LNCaP clone FGC (cell line): ENCODE results near the gene TBCCD1.

ENCODE experiments used
- DNase-seq: peaks from one replicate; pipeline ENCODE4 v3.0.0-alpha.2; 2011; ENCODE audit warnings: low read depth
- H3K4me3 ChIP-seq: 2 replicates; pipeline ENCODE4 v1.5.1; 2011; ENCODE audit warnings: mild to moderate bottlenecking, low read depth, low read length, control low read depth
- TF ChIP-seq, protein P1 (sequence below): IDR thresholded peaks from 2 replicates; pipeline ENCODE4 v1.5.1; 2012; ENCODE audit warnings: mild to moderate bottlenecking; ENCODE audit not compliant: control insufficient read depth, insufficient read depth; ENCODE audit errors: extremely low read depth

TBCCD1 gene

DNA sequence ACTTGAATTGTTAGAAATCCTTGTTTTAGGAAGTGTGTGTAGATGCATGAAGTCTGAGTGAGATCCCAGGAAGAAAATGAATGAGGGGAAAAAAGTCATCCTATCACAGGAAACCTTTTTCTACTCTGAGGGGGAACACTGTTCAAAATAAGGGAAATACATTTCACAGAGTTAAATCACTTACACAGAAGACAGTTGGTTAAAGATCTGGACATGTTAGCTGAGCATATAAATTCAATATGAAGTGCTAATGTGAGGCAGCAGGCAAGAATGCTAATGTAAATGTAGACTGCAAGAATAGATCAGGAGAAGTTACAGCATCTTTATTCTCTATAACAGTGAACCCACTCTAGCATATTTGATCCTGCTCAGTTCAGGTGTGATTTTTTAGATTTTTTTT, 2.6 kb downstream of the TBCCD1 start:
- H3K4me3 ChIP-seq, result no peak overlapping the region
- no peak for DNase-seq
- TF ChIP-seq, protein P1, sequence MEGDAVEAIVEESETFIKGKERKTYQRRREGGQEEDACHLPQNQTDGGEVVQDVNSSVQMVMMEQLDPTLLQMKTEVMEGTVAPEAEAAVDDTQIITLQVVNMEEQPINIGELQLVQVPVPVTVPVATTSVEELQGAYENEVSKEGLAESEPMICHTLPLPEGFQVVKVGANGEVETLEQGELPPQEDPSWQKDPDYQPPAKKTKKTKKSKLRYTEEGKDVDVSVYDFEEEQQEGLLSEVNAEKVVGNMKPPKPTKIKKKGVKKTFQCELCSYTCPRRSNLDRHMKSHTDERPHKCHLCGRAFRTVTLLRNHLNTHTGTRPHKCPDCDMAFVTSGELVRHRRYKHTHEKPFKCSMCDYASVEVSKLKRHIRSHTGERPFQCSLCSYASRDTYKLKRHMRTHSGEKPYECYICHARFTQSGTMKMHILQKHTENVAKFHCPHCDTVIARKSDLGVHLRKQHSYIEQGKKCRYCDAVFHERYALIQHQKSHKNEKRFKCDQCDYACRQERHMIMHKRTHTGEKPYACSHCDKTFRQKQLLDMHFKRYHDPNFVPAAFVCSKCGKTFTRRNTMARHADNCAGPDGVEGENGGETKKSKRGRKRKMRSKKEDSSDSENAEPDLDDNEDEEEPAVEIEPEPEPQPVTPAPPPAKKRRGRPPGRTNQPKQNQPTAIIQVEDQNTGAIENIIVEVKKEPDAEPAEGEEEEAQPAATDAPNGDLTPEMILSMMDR, result no peak

DNA sequence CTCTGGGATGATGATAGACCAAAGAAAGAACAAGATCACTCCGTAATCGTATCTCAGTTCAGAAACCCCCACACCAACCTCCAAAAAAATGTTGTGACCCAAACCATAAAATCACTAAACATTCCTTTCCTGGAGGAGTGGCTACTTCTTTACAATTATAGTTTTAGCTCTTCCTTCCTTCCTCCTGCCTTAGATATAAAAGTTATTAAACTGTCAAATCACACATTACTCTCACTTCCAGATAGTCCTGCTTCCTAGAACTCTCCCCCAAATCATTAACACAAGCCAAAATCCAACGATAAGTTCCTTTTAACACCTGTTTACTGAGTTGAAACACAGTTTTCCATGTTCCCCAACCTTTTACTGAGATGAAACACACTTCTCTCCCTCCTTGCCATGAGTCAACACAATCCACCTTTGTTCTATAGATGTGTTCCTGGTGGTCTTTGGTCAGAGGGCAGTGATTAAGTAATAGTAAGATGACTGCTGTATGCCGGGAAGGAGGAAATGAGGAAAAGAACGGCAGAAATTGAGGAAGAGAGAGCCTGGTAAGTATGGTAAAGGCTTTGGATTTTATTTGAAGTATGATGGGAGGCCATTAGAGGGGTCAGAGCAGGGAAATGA, 14.6 kb downstream of the TBCCD1 start:
- TF ChIP-seq, protein P1, result no peak
- H3K4me3 ChIP-seq, result no peak overlapping the region
- no peak for DNase-seq

DNA sequence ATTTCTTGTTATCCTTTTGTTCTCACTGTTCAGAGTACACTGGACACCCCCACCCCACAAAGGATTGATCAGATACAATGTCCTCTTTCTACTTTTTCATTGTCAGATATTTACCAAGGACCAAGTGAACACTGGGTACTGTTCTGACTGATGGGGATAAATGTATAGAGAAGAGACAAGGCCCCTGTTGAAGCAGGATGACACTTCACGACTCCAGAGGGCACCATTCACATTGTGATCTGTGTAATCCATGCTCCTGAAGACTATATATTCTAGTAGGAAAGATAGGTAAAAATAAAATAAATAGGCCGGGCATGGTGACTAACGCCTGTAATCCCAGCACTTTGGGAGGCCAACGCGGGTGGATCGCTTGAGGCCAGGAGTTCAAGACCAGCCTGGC, 15.8 kb downstream of the TBCCD1 start:
- TF ChIP-seq, protein P1, result peak; percentile 10; the same call in 1 of the 2 replicates
- DNase-seq, result no peak
- H3K4me3 ChIP-seq, result no peak overlapping the region

DNA sequence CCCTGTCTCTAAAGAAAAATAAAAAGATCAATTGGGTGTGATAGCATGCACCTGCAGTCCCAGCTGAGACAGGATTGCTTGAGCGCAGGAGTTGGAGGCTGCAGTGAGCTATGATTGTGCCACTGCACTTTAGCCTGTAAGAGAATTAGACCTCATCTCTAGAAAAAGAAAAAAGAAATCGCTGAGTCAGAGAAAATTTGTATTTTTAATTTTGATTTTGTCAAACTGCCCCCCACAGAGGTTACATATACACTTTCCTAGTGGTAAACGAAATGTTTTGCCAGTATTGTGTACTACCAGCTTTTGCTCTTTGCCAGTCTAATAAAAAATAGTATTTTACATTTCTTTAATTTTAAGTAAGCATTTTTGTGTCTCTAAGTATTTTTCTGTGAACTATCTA, 17.6 kb downstream of the TBCCD1 start:
- H3K4me3 ChIP-seq, result no peak overlapping the region
- TF ChIP-seq, protein P1, result no peak

DNA sequence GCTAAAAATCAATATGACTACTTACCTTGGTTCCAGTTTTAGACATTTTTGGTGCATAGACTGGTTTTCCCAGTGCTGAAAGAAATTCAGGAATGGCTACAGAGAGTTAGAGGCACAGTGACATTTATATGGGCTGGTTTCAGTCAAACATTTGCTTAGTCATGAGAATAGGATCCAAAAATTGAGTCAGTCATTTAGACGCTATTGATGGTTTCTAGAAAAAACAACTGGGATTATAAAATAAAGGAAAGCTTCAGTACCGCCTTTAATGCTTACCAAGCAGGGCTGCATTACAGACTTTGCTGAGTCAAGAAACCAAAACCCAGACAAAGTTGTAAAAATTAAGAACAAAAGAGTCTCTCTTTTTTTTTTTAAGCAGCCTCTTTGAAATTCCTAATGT, 22.9 kb downstream of the TBCCD1 start, which contains the start of gene CRYGS:
TSS of gene CRYGS (minus strand) at position 100 of the 400 bp plus-strand sequence. CDS start at position 46, 54 bp downstream.
- TF ChIP-seq, protein P1, result no peak
- DNase-seq, result no peak

More for the DNA sequence above, 17.6 kb downstream of the TBCCD1 start:
- DNase-seq, result no peak

DNA sequence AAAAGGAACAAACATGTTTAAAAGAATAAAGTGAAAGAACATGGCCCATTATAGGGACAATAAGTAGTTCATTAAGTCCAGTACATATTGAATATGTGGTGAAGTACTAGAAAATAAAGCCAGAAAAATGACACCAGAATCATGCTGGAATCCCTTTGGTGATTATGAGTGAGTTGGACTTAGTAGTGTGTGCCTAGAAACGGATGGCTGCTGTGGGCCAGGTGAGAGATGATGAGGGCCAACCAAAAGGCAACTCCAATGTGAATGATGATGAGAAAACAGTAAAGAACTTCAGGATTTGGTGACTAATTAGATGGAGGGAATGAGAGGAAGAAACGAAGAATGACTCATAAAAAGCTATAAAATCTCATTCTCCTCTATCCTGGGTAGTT, 26.3 kb downstream of the TBCCD1 start:
- H3K4me3 ChIP-seq, result no peak overlapping the region
- TF ChIP-seq, protein P1, result no peak
- DNase-seq, result no peak

More for the DNA sequence above, 22.9 kb downstream of the TBCCD1 start, which contains the start of gene CRYGS:
- H3K4me3 ChIP-seq, result no peak within 1 kb of the TSS
